ENCODE data around the gene GOLT1A.

DNA sequence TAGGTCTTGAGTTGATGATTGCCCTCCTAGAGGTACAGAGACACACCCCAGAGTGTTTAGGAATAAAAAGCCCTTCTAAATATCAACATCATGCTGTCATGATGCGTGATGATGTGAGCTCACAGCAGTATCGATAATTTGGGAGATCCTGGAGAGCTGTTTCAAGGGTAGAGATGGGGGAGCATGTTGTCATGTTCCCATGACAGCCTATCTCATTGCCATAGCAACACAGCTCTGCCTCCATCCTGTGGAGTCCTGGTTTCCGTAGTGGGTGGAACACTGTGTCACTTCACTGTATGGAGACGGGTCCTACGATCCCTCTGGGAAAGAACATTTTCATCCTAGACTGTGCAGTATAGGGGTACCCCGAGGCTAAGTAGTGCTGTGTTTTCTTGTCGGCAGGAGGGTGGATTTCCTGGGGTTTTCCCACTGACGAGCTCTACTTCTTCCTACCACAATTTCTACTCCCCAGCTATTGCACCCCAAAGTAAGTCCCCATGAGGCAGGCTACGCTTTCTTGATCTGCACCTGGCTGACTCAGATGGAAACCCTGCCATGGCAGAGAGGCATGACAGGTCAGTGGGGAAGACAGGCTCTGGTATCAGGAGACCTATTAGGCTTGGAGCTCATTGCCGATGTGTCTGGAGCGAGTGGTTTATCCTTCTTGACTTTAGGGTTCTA, 24.7 kb downstream of the GOLT1A start:
- TF ChIP-seq, protein P1, sequence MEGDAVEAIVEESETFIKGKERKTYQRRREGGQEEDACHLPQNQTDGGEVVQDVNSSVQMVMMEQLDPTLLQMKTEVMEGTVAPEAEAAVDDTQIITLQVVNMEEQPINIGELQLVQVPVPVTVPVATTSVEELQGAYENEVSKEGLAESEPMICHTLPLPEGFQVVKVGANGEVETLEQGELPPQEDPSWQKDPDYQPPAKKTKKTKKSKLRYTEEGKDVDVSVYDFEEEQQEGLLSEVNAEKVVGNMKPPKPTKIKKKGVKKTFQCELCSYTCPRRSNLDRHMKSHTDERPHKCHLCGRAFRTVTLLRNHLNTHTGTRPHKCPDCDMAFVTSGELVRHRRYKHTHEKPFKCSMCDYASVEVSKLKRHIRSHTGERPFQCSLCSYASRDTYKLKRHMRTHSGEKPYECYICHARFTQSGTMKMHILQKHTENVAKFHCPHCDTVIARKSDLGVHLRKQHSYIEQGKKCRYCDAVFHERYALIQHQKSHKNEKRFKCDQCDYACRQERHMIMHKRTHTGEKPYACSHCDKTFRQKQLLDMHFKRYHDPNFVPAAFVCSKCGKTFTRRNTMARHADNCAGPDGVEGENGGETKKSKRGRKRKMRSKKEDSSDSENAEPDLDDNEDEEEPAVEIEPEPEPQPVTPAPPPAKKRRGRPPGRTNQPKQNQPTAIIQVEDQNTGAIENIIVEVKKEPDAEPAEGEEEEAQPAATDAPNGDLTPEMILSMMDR (conservative IDR thresholded peaks at IDR 0.05; ENCODE audit: low read depth, low read length) = no peak
- no peak for TF ChIP-seq EZH2 (IDR thresholded peaks at IDR 0.05; ENCODE audit: borderline replicate concordance, low read depth, low read length, poor library complexity, severe bottlenecking)
